GM12891 (cell line): ENCODE results near the gene FGD2.

Source experiments
- PAX5 ChIP-seq: IDR thresholded peaks from 2 replicates; pipeline ENCODE4 v1.6.1; 2011; ENCODE audit warnings: low read length, moderate library complexity, mild to moderate bottlenecking; ENCODE audit not compliant: insufficient read depth, severe bottlenecking
- POLR2A ChIP-seq: IDR thresholded peaks from 2 replicates; pipeline ENCODE4 v1.6.1; 2011; ENCODE audit warnings: low read depth, low read length, control low read depth
- POLR2AphosphoS5 ChIP-seq: IDR thresholded peaks from 2 replicates; pipeline ENCODE4 v1.6.1; 2011; ENCODE audit warnings: low read depth, low read length, control low read depth
- TAF1 ChIP-seq: IDR thresholded peaks from 2 replicates; pipeline ENCODE4 v1.6.1; 2011; ENCODE audit warnings: low read depth, low read length, control low read depth

DNA sequence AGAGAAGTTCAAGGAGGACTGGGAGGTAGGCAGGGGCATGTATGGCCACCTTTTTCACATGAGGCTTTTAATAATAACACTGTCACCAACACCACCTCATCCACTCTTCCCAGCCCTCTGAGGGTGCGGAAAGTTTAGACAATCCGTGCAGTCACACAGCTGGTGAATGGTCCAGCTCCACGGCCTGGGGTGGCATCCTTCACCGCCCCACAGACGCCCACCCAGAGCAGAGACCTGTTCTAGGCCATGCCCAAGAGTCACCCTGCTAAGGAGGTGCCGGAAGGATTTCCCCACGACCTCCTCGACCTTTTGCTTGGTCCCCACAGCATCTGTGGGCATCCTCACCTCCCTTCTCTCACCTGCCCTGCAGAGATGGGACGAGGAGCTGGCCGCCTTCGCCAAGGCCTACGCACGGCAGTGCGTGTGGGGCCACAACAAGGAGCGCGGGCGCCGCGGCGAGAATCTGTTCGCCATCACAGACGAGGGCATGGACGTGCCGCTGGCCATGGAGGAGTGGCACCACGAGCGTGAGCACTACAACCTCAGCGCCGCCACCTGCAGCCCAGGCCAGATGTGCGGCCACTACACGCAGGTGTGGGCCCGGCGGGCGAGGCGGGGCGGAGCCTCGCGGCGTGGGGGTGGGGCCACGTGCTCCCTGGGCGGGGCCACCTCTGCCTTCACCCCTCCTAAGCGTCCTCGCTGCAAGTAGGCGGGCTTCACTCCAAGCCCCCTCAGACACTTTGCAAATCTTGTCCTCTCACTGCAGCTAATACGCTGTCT lies 46.5 kb upstream of the FGD2 start:
- no peak for TF ChIP-seq POLR2AphosphoS5
- TF ChIP-seq POLR2A = no peak
- TF ChIP-seq TAF1 = no peak
- TF ChIP-seq PAX5 = no peak
